Liver (tissue), 3 donors: ENCODE data around the gene CCDC81.

ENCODE experiments used
- ATF3 ChIP-seq: IDR thresholded peaks from 2 replicates; pipeline ENCODE4 v1.6.1; 2016; ENCODE audit warnings: antibody characterized with exemption
- CTCF ChIP-seq: fragments of 150-350 bp; IDR thresholded peaks from 2 replicates; pipeline ENCODE4 v1.5.1; 2017; ENCODE audit warnings: improper control_type of control experiment, low read depth, low read length; ENCODE audit not compliant: missing input control
- FOXA1 ChIP-seq: IDR thresholded peaks from 2 replicates; pipeline ENCODE4 v1.6.1; 2016; ENCODE audit warnings: antibody characterized with exemption
- GABPA ChIP-seq, 2 donors: IDR thresholded peaks in 1 of 2; conservative IDR thresholded peaks in 1 of 2; 2 replicates each; pipeline ENCODE4 v1.6.1; 2016; ENCODE audit warnings: antibody characterized with exemption in 2 of 2, mild to moderate bottlenecking in 1 of 2, moderate library complexity in 1 of 2
- HNF4G ChIP-seq: IDR thresholded peaks from 2 replicates; pipeline ENCODE4 v1.6.1; 2016; ENCODE audit warnings: antibody characterized with exemption
- JUND ChIP-seq, 2 donors: IDR thresholded peaks; 2 replicates each; pipeline ENCODE4 v1.6.1; 2016; ENCODE audit warnings: antibody characterized with exemption in 2 of 2
- MAX ChIP-seq: IDR thresholded peaks from 2 replicates; pipeline ENCODE4 v1.6.1; 2016; ENCODE audit warnings: antibody characterized with exemption
- RAD21 ChIP-seq, 2 donors: IDR thresholded peaks; 2 replicates each; pipeline ENCODE4 v1.6.1; 2016; ENCODE audit warnings: antibody characterized with exemption in 2 of 2, mild to moderate bottlenecking in 2 of 2
- REST ChIP-seq: IDR thresholded peaks from 2 replicates; pipeline ENCODE4 v1.6.1; 2016; ENCODE audit warnings: antibody characterized with exemption, mild to moderate bottlenecking
- RXRA ChIP-seq, 2 donors: IDR thresholded peaks; 2 replicates each; pipeline ENCODE4 v1.6.1; 2017 to 2018; ENCODE audit warnings: antibody characterized with exemption in 2 of 2, mild to moderate bottlenecking in 1 of 2
- SP1 ChIP-seq: IDR thresholded peaks from 2 replicates; pipeline ENCODE4 v1.6.1; 2018; ENCODE audit warnings: antibody characterized with exemption, mild to moderate bottlenecking
- TAF1 ChIP-seq: conservative IDR thresholded peaks from 2 replicates; pipeline ENCODE4 v1.6.1; 2016; ENCODE audit warnings: antibody characterized with exemption, mild to moderate bottlenecking
- YY1 ChIP-seq: IDR thresholded peaks from 2 replicates; pipeline ENCODE4 v1.6.1; 2016; ENCODE audit warnings: antibody characterized with exemption, mild to moderate bottlenecking
- ZBTB33 ChIP-seq: IDR thresholded peaks from 2 replicates; pipeline ENCODE4 v1.6.1; 2016; ENCODE audit warnings: antibody characterized with exemption
- donor health status: healthy.
- donor health status: healthy.

- no peak for TF ChIP-seq CTCF
- TF ChIP-seq SP1: no peak
- TF ChIP-seq JUND (IDR thresholded peaks at IDR 0.05): no peak
- TF ChIP-seq REST: no peak
- TF ChIP-seq FOXA1: no peak
- TF ChIP-seq RAD21 (IDR thresholded peaks at IDR 0.05): no peak
- no peak for TF ChIP-seq MAX
- TF ChIP-seq HNF4G: no peak
- TF ChIP-seq YY1: no peak
- TF ChIP-seq RXRA (IDR thresholded peaks at IDR 0.05): no peak
- TF ChIP-seq ZBTB33: no peak
- no peak for TF ChIP-seq TAF1
- TF ChIP-seq ATF3: no peak
- TF ChIP-seq GABPA (IDR thresholded peaks at IDR 0.05 in 1 of 2, conservative IDR thresholded peaks at IDR 0.05 in 1 of 2): no peak
Measured at GRCh38 chr11:86346513-86346912, 28.2 kb upstream of the CCDC81 start.
